ENCODE data around the gene HSPA12A.

Gene HSPA12A, protein sequence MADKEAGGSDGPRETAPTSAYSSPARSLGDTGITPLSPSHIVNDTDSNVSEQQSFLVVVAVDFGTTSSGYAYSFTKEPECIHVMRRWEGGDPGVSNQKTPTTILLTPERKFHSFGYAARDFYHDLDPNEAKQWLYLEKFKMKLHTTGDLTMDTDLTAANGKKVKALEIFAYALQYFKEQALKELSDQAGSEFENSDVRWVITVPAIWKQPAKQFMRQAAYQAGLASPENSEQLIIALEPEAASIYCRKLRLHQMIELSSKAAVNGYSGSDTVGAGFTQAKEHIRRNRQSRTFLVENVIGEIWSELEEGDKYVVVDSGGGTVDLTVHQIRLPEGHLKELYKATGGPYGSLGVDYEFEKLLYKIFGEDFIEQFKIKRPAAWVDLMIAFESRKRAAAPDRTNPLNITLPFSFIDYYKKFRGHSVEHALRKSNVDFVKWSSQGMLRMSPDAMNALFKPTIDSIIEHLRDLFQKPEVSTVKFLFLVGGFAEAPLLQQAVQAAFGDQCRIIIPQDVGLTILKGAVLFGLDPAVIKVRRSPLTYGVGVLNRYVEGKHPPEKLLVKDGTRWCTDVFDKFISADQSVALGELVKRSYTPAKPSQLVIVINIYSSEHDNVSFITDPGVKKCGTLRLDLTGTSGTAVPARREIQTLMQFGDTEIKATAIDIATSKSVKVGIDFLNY

GRCh38 chr10:116742367-116743265 lies at the start of gene HSPA12A:
TSS of gene HSPA12A (minus strand) at chr10:116742566. CDS start at chr10:116742469, 97 bp downstream.
- H3K9me3 ChIP-seq (ENCODE audit: control insufficient read depth, insufficient read depth, low read length): no peaks in the 10 kb centered on the region
- peaks cover 66% of the 10 kb centered on the region for H3K27me3 ChIP-seq (ENCODE audit: control insufficient read depth, insufficient read depth, low read length)
- 0 out of 2 replicates have a peak, but pooled peaks cover 4% of the 10 kb centered on the region for H3K4me1 ChIP-seq (ENCODE audit: control insufficient read depth, insufficient read depth, low read length)
- peak within 1 kb of the TSS; percentile 72 for H3K4me3 ChIP-seq (ENCODE audit: low read depth, low read length)
- H3K27ac ChIP-seq (ENCODE audit: low read depth, low read length): no peak within 1 kb of the TSS
- no peaks in the 10 kb centered on the region for H3K36me3 ChIP-seq (ENCODE audit: control insufficient read depth, insufficient read depth, low read length)
- no peak within 1 kb of the TSS for H3K9ac ChIP-seq (ENCODE audit: low read depth, low read length)

DNA sequence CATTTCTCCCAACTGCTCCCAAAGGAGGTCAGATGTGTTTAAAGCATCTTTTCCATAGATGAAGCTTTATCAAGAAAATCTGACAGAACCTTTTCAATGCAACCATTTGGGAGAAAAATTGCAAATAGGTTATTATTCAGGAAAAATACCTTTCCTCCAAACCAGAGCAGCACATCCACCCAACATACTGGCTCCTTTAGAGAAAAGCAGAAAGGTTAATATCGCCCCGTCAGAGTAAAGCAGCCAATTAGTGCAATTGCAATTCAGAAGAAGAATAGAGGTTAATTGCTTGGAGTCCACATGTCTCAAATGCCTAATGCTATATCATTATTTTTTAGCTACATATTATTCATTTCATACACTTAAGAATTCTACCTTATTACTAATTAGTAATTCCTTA lies 48.9 kb upstream of the HSPA12A start:
- H3K4me1 ChIP-seq (ENCODE audit: control insufficient read depth, insufficient read depth, low read length): peaks cover 3% of the 10 kb centered on the region
- no peaks in the 10 kb centered on the region for H3K36me3 ChIP-seq (ENCODE audit: control insufficient read depth, insufficient read depth, low read length)
- H3K4me3 ChIP-seq (ENCODE audit: low read depth, low read length): no peak overlapping the region
- H3K27me3 ChIP-seq (ENCODE audit: control insufficient read depth, insufficient read depth, low read length): peaks cover 5% of the 10 kb centered on the region; the same call in 1 of the 2 replicates
- no peak overlapping the region for H3K9ac ChIP-seq (ENCODE audit: low read depth, low read length)
- no peaks in the 10 kb centered on the region for H3K9me3 ChIP-seq (ENCODE audit: control insufficient read depth, insufficient read depth, low read length)
- no peak overlapping the region for H3K27ac ChIP-seq (ENCODE audit: low read depth, low read length)

- Histone ChIP-seq H3K9ac (ENCODE audit: low read depth, low read length) (no peak overlapping the region), H3K27me3 (ENCODE audit: control insufficient read depth, insufficient read depth, low read length) (peaks cover 5% of the 10 kb centered on the region; the same call in 1 of the 2 replicates), H3K36me3 (ENCODE audit: control insufficient read depth, insufficient read depth, low read length) (no peaks in the 10 kb centered on the region), H3K4me3 (ENCODE audit: low read depth, low read length) (peak overlapping the region; percentile 56), H3K4me1 (ENCODE audit: control insufficient read depth, insufficient read depth, low read length) (peaks cover 3% of the 10 kb centered on the region), H3K27ac (ENCODE audit: low read depth, low read length) (no peak overlapping the region), H3K9me3 (ENCODE audit: control insufficient read depth, insufficient read depth, low read length) (no peaks in the 10 kb centered on the region)
Measured at GRCh38 chr10:116787893-116788665, 45.7 kb upstream of the HSPA12A start.

- Histone ChIP-seq H3K27me3 (ENCODE audit: control insufficient read depth, insufficient read depth, low read length) (peaks cover 5% of the 10 kb centered on the region; the same call in 1 of the 2 replicates), H3K4me1 (ENCODE audit: control insufficient read depth, insufficient read depth, low read length) (peaks cover 3% of the 10 kb centered on the region), H3K9ac (ENCODE audit: low read depth, low read length) (no peak overlapping the region), H3K9me3 (ENCODE audit: control insufficient read depth, insufficient read depth, low read length) (no peaks in the 10 kb centered on the region), H3K4me3 (ENCODE audit: low read depth, low read length) (no peak overlapping the region), H3K27ac (ENCODE audit: low read depth, low read length) (no peak overlapping the region), H3K36me3 (ENCODE audit: control insufficient read depth, insufficient read depth, low read length) (no peaks in the 10 kb centered on the region)
Measured at GRCh38 chr10:116787053-116787659, 44.8 kb upstream of the HSPA12A start.

- peaks cover 5% of the 10 kb centered on the region; the same call in 1 of the 2 replicates for H3K27me3 ChIP-seq (ENCODE audit: control insufficient read depth, insufficient read depth, low read length)
- H3K36me3 ChIP-seq (ENCODE audit: control insufficient read depth, insufficient read depth, low read length): no peaks in the 10 kb centered on the region
- H3K9ac ChIP-seq (ENCODE audit: low read depth, low read length): no peak overlapping the region
- H3K4me1 ChIP-seq (ENCODE audit: control insufficient read depth, insufficient read depth, low read length): peaks cover 3% of the 10 kb centered on the region
- no peak overlapping the region for H3K27ac ChIP-seq (ENCODE audit: low read depth, low read length)
- H3K9me3 ChIP-seq (ENCODE audit: control insufficient read depth, insufficient read depth, low read length): no peaks in the 10 kb centered on the region
- H3K4me3 ChIP-seq (ENCODE audit: low read depth, low read length): no peak overlapping the region
Measured at GRCh38 chr10:116785867-116786266, 43.5 kb upstream of the HSPA12A start.

GRCh38 chr10:116785282-116785681 lies 42.9 kb upstream of the HSPA12A start:
- H3K4me3 ChIP-seq (ENCODE audit: low read depth, low read length): no peak overlapping the region
- H3K27ac ChIP-seq (ENCODE audit: low read depth, low read length): no peak overlapping the region
- H3K27me3 ChIP-seq (ENCODE audit: control insufficient read depth, insufficient read depth, low read length): peaks cover 5% of the 10 kb centered on the region; the same call in 1 of the 2 replicates
- peaks cover 3% of the 10 kb centered on the region for H3K4me1 ChIP-seq (ENCODE audit: control insufficient read depth, insufficient read depth, low read length)
- no peaks in the 10 kb centered on the region for H3K36me3 ChIP-seq (ENCODE audit: control insufficient read depth, insufficient read depth, low read length)
- no peaks in the 10 kb centered on the region for H3K9me3 ChIP-seq (ENCODE audit: control insufficient read depth, insufficient read depth, low read length)
- H3K9ac ChIP-seq (ENCODE audit: low read depth, low read length): no peak overlapping the region

DNA sequence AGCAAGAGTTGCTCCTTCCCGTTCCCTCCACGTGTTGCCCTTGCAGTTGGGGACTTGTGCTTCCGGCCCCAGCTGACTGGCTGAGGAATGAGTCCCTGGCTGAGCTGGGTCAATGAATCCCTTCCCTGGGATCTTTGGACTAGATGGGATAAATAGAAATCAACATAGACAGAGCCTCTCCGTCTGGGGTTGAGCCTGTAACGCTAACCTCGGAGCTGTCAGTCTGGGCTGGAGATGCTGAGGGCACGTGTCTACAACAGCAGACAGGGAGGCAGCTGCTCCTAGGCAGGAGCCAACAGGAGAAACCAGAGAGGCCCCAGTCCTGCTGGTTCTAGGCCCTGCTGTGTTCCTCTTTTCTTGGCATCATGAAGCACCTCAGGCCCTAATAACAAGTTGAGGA lies 42.3 kb upstream of the HSPA12A start:
- Histone ChIP-seq H3K4me1 (ENCODE audit: control insufficient read depth, insufficient read depth, low read length) (peaks cover 3% of the 10 kb centered on the region), H3K9ac (ENCODE audit: low read depth, low read length) (no peak overlapping the region), H3K36me3 (ENCODE audit: control insufficient read depth, insufficient read depth, low read length) (no peaks in the 10 kb centered on the region)

GRCh38 chr10:116784035-116784434 lies 41.7 kb upstream of the HSPA12A start:
- H3K27me3 ChIP-seq (ENCODE audit: control insufficient read depth, insufficient read depth, low read length): peaks cover 5% of the 10 kb centered on the region; the same call in 1 of the 2 replicates
- H3K4me3 ChIP-seq (ENCODE audit: low read depth, low read length): no peak overlapping the region
- peaks cover 3% of the 10 kb centered on the region for H3K4me1 ChIP-seq (ENCODE audit: control insufficient read depth, insufficient read depth, low read length)
- H3K9me3 ChIP-seq (ENCODE audit: control insufficient read depth, insufficient read depth, low read length): no peaks in the 10 kb centered on the region
- no peak overlapping the region for H3K27ac ChIP-seq (ENCODE audit: low read depth, low read length)
- no peaks in the 10 kb centered on the region for H3K36me3 ChIP-seq (ENCODE audit: control insufficient read depth, insufficient read depth, low read length)
- H3K9ac ChIP-seq (ENCODE audit: low read depth, low read length): no peak overlapping the region

More for the DNA sequence above, 42.3 kb upstream of the HSPA12A start:
- peaks cover 5% of the 10 kb centered on the region; the same call in 1 of the 2 replicates for H3K27me3 ChIP-seq (ENCODE audit: control insufficient read depth, insufficient read depth, low read length)
- no peaks in the 10 kb centered on the region for H3K9me3 ChIP-seq (ENCODE audit: control insufficient read depth, insufficient read depth, low read length)
- no peak overlapping the region for H3K4me3 ChIP-seq (ENCODE audit: low read depth, low read length)
- no peak overlapping the region for H3K27ac ChIP-seq (ENCODE audit: low read depth, low read length)

GRCh38 chr10:116783011-116783655 lies 40.8 kb upstream of the HSPA12A start:
- Histone ChIP-seq H3K4me3 (ENCODE audit: low read depth, low read length) (no peak overlapping the region), H3K4me1 (ENCODE audit: control insufficient read depth, insufficient read depth, low read length) (peaks cover 3% of the 10 kb centered on the region), H3K9me3 (ENCODE audit: control insufficient read depth, insufficient read depth, low read length) (no peaks in the 10 kb centered on the region), H3K27me3 (ENCODE audit: control insufficient read depth, insufficient read depth, low read length) (peaks cover 5% of the 10 kb centered on the region; the same call in 1 of the 2 replicates), H3K27ac (ENCODE audit: low read depth, low read length) (no peak overlapping the region), H3K36me3 (ENCODE audit: control insufficient read depth, insufficient read depth, low read length) (no peaks in the 10 kb centered on the region), H3K9ac (ENCODE audit: low read depth, low read length) (no peak overlapping the region)
